Measurements from ENCODE around the gene VRK2.

DNA sequence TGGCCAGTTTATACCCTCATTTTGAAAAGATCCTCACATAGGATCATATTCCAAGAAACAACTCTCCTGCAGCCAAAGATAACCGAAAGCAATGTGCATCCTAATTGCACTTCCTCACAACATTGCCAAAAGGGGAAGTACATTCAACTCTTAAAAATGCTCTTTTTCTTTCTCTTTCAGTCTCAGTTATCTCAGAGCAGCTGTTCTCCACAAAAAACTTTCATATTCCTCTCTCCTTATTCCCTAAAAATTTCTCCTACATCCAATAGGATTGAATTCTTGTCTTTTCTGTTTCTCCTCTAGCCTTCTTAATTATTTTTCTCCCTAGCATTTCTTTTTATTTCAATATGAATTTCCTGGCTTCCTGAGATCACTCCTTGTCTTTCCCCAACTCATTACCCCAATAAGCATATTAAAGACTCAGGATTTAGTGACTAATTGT lies 7.4 kb upstream of the VRK2 start:
- TF ChIP-seq, protein P1, sequence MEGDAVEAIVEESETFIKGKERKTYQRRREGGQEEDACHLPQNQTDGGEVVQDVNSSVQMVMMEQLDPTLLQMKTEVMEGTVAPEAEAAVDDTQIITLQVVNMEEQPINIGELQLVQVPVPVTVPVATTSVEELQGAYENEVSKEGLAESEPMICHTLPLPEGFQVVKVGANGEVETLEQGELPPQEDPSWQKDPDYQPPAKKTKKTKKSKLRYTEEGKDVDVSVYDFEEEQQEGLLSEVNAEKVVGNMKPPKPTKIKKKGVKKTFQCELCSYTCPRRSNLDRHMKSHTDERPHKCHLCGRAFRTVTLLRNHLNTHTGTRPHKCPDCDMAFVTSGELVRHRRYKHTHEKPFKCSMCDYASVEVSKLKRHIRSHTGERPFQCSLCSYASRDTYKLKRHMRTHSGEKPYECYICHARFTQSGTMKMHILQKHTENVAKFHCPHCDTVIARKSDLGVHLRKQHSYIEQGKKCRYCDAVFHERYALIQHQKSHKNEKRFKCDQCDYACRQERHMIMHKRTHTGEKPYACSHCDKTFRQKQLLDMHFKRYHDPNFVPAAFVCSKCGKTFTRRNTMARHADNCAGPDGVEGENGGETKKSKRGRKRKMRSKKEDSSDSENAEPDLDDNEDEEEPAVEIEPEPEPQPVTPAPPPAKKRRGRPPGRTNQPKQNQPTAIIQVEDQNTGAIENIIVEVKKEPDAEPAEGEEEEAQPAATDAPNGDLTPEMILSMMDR (IDR thresholded peaks at IDR 0.05): no peak
- TF ChIP-seq POLR2AphosphoS5 (IDR thresholded peaks at IDR 0.05) (no peak), EP300 (IDR thresholded peaks at IDR 0.05) (no peak)
